Limb (tissue), 2 donors: ENCODE results near the gene USP17L12.
"Not testable (repeated sequence)": the region's sequence is repeated elsewhere in the genome, so short reads cannot be mapped to it uniquely, and the experiment has no call there.

ENCODE experiments used
- DNase-seq, 2 donors: peaks; one replicate each; pipeline ENCODE4 v3.0.0-alpha.2; 2016; ENCODE audit errors: extremely low spot score in 2 of 2

The USP17L12 gene, protein sequence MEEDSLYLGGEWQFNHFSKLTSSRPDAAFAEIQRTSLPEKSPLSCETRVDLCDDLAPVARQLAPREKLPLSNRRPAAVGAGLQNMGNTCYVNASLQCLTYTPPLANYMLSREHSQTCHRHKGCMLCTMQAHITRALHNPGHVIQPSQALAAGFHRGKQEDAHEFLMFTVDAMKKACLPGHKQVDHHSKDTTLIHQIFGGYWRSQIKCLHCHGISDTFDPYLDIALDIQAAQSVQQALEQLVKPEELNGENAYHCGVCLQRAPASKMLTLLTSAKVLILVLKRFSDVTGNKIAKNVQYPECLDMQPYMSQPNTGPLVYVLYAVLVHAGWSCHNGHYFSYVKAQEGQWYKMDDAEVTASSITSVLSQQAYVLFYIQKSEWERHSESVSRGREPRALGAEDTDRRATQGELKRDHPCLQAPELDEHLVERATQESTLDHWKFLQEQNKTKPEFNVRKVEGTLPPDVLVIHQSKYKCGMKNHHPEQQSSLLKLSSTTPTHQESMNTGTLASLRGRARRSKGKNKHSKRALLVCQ

DNA sequence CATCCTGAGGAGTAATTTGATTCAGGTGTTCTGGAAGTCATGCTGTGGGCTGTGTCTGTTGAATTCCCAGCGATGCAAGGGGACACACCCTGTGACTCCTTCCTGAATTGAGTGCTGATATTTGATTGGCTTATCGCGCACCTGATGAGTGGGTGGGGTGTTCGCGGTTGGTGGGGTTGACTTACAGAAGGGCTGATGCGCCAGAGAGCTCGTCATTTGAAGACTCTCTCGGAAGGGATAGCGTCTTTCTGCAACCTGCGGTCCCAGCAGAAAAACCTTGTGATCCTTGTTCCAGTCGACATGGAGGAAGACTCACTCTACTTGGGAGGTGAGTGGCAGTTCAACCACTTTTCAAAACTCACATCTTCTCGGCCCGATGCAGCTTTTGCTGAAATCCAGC lies at the start of gene USP17L12:
Gene USP17L12 (plus strand): TSS at position 301 of the 400 bp plus-strand sequence. CDS start 0 bp downstream, at position 301.
- DNase-seq, result not testable (repeated sequence)

DNA sequence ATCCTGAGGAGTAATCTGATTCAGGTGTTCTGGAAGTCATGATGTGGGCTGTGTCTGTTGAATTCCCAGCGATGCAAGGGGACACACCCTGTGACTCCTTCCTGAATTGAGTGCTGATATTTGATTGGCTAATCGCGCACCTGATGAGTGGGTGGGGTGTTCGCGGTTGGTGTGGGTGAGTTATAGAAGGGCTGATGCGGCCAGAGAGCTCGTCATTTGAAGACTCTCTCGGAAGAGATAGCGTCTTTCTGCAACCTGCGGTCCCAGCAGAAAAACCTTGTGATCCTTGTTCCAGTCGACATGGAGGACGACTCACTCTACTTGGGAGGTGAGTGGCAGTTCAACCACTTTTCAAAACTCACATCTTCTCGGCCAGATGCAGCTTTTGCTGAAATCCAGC lies 9.6 kb upstream of the USP17L12 start, which contains the start of gene USP17L10:
Gene USP17L10 (plus strand): TSS at position 301 of the 400 bp plus-strand sequence. CDS start 0 bp downstream, at position 301.
- not testable (repeated sequence) for DNase-seq

DNA sequence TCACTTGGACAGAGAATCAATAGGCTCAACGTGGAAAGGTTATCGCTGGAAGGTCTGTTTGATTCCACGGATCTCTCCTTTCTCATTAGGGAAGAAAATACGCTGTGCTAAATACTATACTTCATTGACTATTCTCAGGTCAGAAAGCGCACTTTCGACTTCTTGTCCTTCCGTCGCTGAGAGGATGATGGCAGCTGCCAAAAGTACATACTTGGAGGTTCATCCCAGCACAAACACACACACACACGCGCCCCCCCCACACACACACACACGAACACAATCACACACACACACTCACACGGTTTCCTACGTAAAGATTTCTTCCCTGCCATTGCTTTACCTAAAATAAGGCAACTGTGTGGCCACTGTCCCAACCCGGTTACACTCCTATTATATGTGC lies 5.3 kb upstream of the USP17L12 start:
- DNase-seq, result not testable (repeated sequence)

DNA sequence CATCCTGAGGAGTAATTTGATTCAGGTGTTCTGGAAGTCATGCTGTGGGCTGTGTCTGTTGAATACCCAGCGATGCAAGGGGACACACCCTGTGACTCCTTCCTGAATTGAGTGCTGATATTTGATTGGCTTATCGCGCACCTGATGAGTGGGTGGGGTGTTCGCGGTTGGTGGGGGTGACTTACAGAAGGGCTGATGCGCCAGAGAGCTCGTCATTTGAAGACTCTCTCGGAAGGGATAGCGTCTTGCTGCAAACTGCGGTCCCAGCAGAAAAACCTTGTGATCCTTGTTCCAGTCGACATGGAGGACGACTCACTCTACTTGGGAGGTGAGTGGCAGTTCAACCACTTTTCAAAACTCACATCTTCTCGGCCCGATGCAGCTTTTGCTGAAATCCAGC lies 4.8 kb upstream of the USP17L12 start, which contains the start of gene USP17L11:
Gene USP17L11 (plus strand): TSS at position 301 of the 400 bp plus-strand sequence. CDS start 0 bp downstream, at position 301.
- not testable (repeated sequence) for DNase-seq

DNA sequence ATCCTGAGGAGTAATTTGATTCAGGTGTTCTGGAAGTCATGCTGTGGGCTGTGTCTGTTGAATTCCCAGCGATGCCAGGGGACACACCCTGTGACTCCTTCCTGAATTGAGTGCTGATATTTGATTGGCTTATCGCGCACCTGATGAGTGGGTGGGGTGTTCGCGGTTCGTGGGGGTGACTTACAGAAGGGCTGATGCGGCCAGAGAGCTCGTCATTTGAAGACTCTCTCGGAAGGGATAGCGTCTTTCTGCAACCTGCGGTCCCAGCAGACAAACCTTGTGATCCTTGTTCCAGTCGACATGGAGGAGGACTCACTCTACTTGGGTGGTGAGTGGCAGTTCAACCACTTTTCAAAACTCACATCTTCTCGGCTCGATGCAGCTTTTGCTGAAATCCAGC lies 4.6 kb downstream of the USP17L12 start, which contains the start of gene USP17L13:
Gene USP17L13 (plus strand): TSS at position 301 of the 400 bp plus-strand sequence. CDS start 0 bp downstream, at position 301.
- not testable (repeated sequence) for DNase-seq

DNA sequence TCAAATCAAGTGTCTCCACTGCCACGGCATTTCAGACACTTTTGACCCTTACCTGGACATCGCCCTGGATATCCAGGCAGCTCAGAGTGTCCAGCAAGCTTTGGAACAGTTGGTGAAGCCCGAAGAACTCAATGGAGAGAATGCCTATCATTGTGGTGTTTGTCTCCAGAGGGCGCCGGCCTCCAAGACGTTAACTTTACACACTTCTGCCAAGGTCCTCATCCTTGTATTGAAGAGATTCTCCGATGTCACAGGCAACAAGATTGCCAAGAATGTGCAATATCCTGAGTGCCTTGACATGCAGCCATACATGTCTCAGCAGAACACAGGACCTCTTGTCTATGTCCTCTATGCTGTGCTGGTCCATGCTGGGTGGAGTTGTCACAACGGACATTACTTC lies 10.3 kb downstream of the USP17L12 start:
- not testable (repeated sequence) for DNase-seq

DNA sequence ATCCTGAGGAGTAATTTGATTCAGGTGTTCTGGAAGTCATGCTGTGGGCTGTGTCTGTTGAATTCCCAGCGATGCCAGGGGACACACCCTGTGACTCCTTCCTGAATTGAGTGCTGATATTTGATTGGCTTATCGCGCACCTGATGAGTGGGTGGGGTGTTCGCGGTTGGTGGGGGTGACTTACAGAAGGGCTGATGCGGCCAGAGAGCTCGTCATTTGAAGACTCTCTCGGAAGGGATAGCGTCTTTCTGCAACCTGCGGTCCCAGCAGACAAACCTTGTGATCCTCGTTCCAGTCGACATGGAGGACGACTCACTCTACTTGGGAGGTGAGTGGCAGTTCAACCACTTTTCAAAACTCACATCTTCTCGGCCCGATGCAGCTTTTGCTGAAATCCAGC lies 14.1 kb downstream of the USP17L12 start, which contains the start of gene USP17L15:
Gene USP17L15 (plus strand): TSS at position 301 of the 400 bp plus-strand sequence. CDS start 0 bp downstream, at position 301.
- DNase-seq, result not testable (repeated sequence)

DNA sequence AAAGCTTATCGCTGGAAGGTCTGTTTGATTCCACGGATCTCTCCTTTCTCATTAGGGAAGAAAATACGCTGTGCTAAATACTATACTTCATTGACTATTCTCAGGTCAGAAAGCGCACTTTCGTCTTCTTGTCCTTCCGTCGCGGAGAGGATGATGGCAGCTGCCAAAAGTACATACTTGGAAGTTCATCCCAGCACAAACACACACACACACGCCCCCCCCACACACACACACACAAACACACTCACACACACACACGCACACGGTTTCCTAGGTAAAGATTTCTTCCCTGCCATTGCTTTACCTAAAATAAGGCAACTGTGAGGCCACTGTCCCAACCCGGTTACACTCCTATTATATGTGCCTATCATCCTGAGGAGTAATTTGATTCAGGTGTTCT lies 18.5 kb downstream of the USP17L12 start:
- DNase-seq, result peak in 1 of 2 donors; percentile 0

DNA sequence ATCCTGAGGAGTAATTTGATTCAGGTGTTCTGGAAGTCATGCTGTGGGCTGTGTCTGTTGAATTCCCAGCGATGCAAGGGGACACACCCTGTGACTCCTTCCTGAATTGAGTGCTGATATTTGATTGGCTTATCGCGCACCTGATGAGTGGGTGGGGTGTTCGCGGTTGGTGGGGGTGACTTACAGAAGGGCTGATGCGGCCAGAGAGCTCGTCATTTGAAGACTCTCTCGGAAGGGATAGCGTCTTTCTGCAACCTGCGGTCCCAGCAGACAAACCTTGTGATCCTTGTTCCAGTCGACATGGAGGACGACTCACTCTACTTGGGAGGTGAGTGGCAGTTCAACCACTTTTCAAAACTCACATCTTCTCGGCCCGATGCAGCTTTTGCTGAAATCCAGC lies 23.6 kb downstream of the USP17L12 start, which contains the start of gene USP17L17:
Gene USP17L17 (plus strand): TSS at position 301 of the 400 bp plus-strand sequence. CDS start 0 bp downstream, at position 301.
- not testable (repeated sequence) for DNase-seq

DNA sequence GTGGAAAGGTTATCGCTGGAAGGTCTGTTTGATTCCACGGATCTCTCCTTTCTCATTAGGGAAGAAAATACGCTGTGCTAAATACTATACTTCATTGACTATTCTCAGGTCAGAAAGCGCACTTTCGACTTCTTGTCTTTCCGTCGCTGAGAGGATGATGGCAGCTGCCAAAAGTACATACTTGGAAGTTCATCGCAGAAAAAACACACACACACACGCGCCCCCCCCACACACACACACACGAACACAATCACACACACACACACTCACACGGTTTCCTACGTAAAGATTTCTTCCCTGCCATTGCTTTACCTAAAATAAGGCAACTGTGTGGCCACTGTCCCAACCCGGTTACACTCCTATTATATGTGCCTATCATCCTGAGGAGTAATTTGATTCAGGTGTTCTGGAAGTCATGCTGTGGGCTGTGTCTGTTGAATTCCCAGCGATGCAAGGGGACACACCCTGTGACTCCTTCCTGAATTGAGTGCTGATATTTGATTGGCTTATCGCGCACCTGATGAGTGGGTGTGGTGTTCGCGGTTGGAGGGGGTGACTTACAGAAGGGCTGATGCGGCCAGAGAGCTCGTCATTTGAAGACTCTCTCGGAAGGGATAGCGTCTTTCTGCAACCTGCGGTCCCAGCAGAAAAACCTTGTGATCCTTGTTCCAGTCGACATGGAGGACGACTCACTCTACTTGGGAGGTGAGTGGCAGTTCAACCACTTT lies 28.2 kb downstream of the USP17L12 start, which contains the start of gene USP17L18:
Gene USP17L18 (plus strand): TSS at position 678 of the 728 bp plus-strand sequence. CDS start 0 bp downstream, at position 678.
- DNase-seq, result not testable (repeated sequence)

DNA sequence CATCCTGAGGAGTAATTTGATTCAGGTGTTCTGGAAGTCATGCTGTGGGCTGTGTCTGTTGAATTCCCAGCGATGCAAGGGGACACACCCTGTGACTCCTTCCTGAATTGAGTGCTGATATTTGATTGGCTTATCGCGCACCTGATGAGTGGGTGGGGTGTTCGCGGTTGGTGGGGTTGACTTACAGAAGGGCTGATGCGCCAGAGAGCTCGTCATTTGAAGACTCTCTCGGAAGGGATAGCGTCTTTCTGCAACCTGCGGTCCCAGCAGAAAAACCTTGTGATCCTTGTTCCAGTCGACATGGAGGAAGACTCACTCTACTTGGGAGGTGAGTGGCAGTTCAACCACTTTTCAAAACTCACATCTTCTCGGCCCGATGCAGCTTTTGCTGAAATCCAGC lies 33.1 kb downstream of the USP17L12 start, which contains the start of gene USP17L19:
Gene USP17L19 (plus strand): TSS at position 301 of the 400 bp plus-strand sequence. CDS start 0 bp downstream, at position 301.
- not testable (repeated sequence) for DNase-seq

DNA sequence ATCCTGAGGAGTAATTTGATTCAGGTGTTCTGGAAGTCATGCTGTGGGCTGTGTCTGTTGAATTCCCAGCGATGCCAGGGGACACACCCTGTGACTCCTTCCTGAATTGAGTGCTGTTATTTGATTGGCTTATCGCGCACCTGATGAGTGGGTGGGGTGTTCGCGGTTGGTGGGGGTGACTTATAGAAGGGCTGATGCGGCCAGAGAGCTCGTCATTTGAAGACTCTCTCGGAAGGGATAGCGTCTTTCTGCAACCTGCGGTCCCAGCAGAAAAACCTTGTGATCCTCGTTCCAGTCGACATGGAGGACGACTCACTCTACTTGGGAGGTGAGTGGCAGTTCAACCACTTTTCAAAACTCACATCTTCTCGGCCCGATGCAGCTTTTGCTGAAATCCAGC lies 37.9 kb downstream of the USP17L12 start, which contains the start of gene USP17L20:
Gene USP17L20 (plus strand): TSS at position 301 of the 400 bp plus-strand sequence. CDS start 0 bp downstream, at position 301.
- DNase-seq, result not testable (repeated sequence)

DNA sequence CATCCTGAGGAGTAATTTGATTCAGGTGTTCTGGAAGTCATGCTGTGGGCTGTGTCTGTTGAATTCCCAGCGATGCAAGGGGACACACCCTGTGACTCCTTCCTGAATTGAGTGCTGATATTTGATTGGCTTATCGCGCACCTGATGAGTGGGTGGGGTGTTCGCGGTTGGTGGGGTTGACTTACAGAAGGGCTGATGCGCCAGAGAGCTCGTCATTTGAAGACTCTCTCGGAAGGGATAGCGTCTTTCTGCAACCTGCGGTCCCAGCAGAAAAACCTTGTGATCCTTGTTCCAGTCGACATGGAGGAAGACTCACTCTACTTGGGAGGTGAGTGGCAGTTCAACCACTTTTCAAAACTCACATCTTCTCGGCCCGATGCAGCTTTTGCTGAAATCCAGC lies 42.6 kb downstream of the USP17L12 start, which contains the start of gene USP17L21:
Gene USP17L21 (plus strand): TSS at position 301 of the 400 bp plus-strand sequence. CDS start 0 bp downstream, at position 301.
- not testable (repeated sequence) for DNase-seq

DNA sequence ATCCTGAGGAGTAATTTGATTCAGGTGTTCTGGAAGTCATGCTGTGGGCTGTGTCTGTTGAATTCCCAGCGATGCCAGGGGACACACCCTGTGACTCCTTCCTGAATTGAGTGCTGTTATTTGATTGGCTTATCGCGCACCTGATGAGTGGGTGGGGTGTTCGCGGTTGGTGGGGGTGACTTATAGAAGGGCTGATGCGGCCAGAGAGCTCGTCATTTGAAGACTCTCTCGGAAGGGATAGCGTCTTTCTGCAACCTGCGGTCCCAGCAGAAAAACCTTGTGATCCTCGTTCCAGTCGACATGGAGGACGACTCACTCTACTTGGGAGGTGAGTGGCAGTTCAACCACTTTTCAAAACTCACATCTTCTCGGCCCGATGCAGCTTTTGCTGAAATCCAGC lies 47.4 kb downstream of the USP17L12 start, which contains the start of gene USP17L22:
Gene USP17L22 (plus strand): TSS at position 301 of the 400 bp plus-strand sequence. CDS start 0 bp downstream, at position 301.
- not testable (repeated sequence) for DNase-seq
